ENCODE data around the gene PUDP. TPM values are rescaled to one million over a fixed set of nuclear protein-coding genes. Genes with fewer than 3 reads are reported as not detected.

PUDP gene
- total and polyA plus RNA-seq, 8 donors: 1.8 to 42.0 (median 18.5) TPM

GRCh38 chrX:7093305-7093704, 54.6 kb downstream of the PUDP start:
- H3K9me3 ChIP-seq: no peaks in the 10 kb centered on the region
- H3K27ac ChIP-seq: peak overlapping the region in 1 of 5 donors; percentile 62
- intact Hi-C loops (cut with DNase I; ENCODE audit: low total_unique reads): no loop called here
- peaks cover 0 to 19% (median 9%) of the 10 kb centered on the region in 4 donors for H3K36me3 ChIP-seq
- TF ChIP-seq POLR2A (IDR thresholded peaks at IDR 0.05): no peak
- no peak for TF ChIP-seq POLR2AphosphoS5 (IDR thresholded peaks at IDR 0.05)
- TF ChIP-seq, protein P1, sequence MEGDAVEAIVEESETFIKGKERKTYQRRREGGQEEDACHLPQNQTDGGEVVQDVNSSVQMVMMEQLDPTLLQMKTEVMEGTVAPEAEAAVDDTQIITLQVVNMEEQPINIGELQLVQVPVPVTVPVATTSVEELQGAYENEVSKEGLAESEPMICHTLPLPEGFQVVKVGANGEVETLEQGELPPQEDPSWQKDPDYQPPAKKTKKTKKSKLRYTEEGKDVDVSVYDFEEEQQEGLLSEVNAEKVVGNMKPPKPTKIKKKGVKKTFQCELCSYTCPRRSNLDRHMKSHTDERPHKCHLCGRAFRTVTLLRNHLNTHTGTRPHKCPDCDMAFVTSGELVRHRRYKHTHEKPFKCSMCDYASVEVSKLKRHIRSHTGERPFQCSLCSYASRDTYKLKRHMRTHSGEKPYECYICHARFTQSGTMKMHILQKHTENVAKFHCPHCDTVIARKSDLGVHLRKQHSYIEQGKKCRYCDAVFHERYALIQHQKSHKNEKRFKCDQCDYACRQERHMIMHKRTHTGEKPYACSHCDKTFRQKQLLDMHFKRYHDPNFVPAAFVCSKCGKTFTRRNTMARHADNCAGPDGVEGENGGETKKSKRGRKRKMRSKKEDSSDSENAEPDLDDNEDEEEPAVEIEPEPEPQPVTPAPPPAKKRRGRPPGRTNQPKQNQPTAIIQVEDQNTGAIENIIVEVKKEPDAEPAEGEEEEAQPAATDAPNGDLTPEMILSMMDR (IDR thresholded peaks at IDR 0.05): no peak
- no peak for TF ChIP-seq EP300 (IDR thresholded peaks at IDR 0.05)
- no peak overlapping the region for H3K4me3 ChIP-seq
- WGBS, 5 donors: 90 to 100% (median 94%) methylated on average over 1 to 6 of the region's 6 CpGs
- peaks cover 0 to 13% (median 0%) of the 10 kb centered on the region in 4 donors for H3K4me1 ChIP-seq
- H3K27me3 ChIP-seq: no peaks in the 10 kb centered on the region
- DNase-seq: no peak

- Histone ChIP-seq H3K36me3 (peaks cover 0 to 11% (median 4%) of the 10 kb centered on the region in 4 donors), H3K4me1 (peaks cover 0 to 13% (median 0%) of the 10 kb centered on the region in 4 donors), H3K27me3 (no peaks in the 10 kb centered on the region), H3K27ac (peak overlapping the region in 1 of 5 donors; percentile 62), H3K9me3 (no peaks in the 10 kb centered on the region), H3K4me3 (no peak overlapping the region)
- WGBS, 5 donors: 65 to 93% (median 86%) methylated on average over 2 to 4 of the region's 4 CpGs
- DNase-seq: no peak
- TF ChIP-seq POLR2AphosphoS5 (IDR thresholded peaks at IDR 0.05) (no peak), POLR2A (IDR thresholded peaks at IDR 0.05) (no peak), EP300 (IDR thresholded peaks at IDR 0.05) (no peak)
- TF ChIP-seq, protein P1 (IDR thresholded peaks at IDR 0.05): no peak
- intact Hi-C loops (cut with DNase I; ENCODE audit: low total_unique reads): no loop called here
These were observed 55.4 kb downstream of the PUDP start for GRCh38 chrX:7092543-7092942.

GRCh38 chrX:7091923-7092322, 56.0 kb downstream of the PUDP start:
- intact Hi-C loops (cut with DNase I; ENCODE audit: low total_unique reads): no loop called here
- DNase-seq: peak in 1 of 2 donors; percentile 22
- H3K4me3 ChIP-seq: no peak overlapping the region
- H3K27me3 ChIP-seq: no peaks in the 10 kb centered on the region
- TF ChIP-seq, protein P1 (IDR thresholded peaks at IDR 0.05): no peak
- TF ChIP-seq EP300 (IDR thresholded peaks at IDR 0.05) (no peak), POLR2A (IDR thresholded peaks at IDR 0.05) (no peak), POLR2AphosphoS5 (IDR thresholded peaks at IDR 0.05) (no peak)
- WGBS, 5 donors: 46 to 76% (median 59%) methylated on average over 4 of the region's 4 CpGs
- H3K36me3 ChIP-seq: peaks cover 0 to 7% (median 3%) of the 10 kb centered on the region in 4 donors
- peaks cover 0 to 13% (median 0%) of the 10 kb centered on the region in 4 donors for H3K4me1 ChIP-seq
- H3K9me3 ChIP-seq: no peaks in the 10 kb centered on the region
- peak overlapping the region in 1 of 5 donors; percentile 62 for H3K27ac ChIP-seq

DNA sequence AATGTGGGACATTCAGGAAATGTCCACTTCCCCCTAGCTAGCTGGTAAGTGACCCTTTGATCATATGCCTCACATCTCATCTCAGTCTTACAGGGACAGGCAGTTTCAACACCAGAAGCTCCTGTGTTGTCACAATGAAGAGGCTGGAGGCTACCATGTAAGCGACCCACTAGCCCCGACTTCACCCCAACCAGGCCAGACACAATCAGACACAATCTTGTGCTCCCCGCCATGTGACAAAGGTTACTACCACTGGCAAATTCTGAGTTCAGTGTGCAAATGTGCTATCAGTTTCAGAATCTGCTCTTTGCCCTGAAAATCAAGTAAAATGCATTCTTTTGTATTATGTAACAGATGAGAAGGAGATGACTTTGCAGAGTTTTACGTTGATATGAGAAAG, 57.3 kb downstream of the PUDP start:
- Histone ChIP-seq H3K36me3 (peaks cover 0 to 7% (median 2%) of the 10 kb centered on the region in 4 donors), H3K27me3 (no peaks in the 10 kb centered on the region), H3K9me3 (no peaks in the 10 kb centered on the region), H3K4me3 (no peak overlapping the region), H3K27ac (no peak overlapping the region), H3K4me1 (peaks cover 0 to 13% (median 2%) of the 10 kb centered on the region in 4 donors)
- no peak for TF ChIP-seq POLR2A (IDR thresholded peaks at IDR 0.05)
- TF ChIP-seq, protein P1 (IDR thresholded peaks at IDR 0.05): no peak
- no peak for TF ChIP-seq EP300 (IDR thresholded peaks at IDR 0.05)
- no peak for TF ChIP-seq POLR2AphosphoS5 (IDR thresholded peaks at IDR 0.05)
- intact Hi-C loops (cut with DNase I; ENCODE audit: low total_unique reads): no loop called here
- DNase-seq: no peak
- 71 to 84% (median 84%) methylated on average over 4 of the region's 4 CpGs for WGBS, 5 donors
